Measurements from ENCODE around the gene MS4A5.
"Not testable (repeated sequence)": the region's sequence is repeated elsewhere in the genome, so short reads cannot be mapped to it uniquely, and the experiment has no call there.

Gene MS4A5, protein sequence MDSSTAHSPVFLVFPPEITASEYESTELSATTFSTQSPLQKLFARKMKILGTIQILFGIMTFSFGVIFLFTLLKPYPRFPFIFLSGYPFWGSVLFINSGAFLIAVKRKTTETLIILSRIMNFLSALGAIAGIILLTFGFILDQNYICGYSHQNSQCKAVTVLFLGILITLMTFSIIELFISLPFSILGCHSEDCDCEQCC

DNA sequence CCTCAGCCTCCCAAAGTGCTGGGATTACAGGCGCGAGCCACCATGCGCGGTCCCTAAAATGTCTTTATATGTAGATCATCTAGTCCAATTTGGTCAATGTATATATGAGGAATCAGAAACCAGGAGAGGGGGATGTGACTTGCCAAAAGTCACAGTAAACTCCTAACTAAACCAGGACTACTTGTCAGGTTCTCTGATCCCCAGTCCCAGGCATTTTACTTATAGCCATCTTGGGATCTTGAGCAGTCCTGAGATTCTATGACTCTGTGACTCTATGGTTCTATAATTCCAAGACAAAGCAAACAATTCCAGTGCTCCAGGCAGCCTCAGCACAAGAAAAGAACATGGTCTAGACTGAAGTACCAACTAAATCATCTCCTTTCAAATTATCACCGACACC, at the start of gene MS4A5:
TSS of gene MS4A5 (plus strand) at position 301 of the 400 bp plus-strand sequence. CDS start 103 bp downstream, outside the sequence.
- DNase-seq, result no peak

DNA sequence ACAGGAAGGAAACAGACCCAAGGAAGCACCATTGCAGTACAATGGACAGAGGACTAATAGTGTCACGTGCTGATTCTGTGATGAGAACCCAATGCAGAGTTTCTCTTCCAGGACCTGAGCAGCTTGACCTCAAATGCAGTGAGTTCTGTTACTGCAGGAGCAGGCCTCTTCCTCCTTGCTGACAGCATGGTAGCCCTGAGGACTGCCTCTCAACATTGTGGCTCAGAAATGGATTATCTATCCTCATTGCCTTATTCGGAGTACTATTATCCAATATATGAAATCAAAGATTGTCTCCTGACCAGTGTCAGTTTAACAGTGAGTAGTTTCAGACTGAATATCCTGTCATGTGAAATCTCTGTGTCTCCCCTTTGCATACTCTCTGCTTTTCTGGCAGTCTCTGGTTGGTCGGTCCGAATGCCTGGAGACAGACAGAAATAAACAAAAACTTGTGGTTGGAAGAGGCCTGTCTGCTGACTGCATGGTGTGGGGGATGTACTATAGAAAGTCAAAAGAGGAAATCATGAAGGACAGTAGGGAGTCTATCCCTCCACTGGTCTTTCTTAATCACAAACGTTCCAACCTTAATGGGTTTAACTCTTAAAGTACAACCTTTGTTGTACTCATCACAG, 40.0 kb upstream of the MS4A5 start:
- DNase-seq, result no peak

DNA sequence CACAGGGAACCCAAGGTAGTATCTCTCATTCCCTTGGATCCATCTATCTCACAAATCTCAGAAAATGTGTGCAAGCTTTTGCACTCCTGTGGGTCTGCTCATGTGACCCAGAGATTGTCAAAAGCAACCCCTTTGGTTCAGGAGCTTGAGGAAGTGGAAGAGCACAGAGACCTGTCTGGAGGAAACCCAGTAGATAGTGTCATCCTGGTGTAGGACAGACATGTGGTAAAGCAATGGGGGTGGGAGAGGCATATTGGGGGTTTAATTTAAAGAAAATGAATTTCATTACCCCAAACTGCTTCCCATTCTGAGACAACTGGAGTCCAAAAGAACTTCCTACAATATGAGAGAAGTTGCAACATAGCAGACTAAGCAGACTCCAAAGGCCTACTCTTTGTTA, 39.0 kb upstream of the MS4A5 start:
- DNase-seq, result no peak

GRCh38 chr11:60392361-60392760, 37.0 kb upstream of the MS4A5 start:
- no peak for DNase-seq

DNA sequence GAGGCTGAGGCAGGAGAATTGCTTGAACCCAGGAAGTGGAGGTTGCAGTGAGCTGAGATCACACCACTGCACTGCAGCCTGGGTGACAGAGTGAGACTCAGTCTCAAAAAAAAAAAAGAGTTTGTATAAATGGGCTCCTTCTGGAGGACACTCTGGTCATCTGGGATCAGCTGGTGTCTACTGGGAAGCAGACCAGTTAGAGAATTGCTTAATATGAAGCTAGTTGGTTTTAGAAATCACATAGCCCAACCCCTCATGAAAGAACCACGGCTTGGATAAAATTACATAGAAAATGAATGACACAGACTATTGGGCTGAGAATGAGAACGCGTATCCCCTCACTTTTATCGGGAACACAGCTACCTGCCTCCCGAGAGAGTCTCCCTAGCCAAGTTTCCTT, 36.4 kb upstream of the MS4A5 start:
- DNase-seq, result no peak

GRCh38 chr11:60394666-60395380, 34.5 kb upstream of the MS4A5 start:
- DNase-seq, result no peak

GRCh38 chr11:60396382-60396781, 33.0 kb upstream of the MS4A5 start, which contains the start of gene MS4A14:
Gene MS4A14 (plus strand): TSS chr11:60396459. CDS start chr11:60396579, 120 bp downstream.
- DNase-seq, result no peak

DNA sequence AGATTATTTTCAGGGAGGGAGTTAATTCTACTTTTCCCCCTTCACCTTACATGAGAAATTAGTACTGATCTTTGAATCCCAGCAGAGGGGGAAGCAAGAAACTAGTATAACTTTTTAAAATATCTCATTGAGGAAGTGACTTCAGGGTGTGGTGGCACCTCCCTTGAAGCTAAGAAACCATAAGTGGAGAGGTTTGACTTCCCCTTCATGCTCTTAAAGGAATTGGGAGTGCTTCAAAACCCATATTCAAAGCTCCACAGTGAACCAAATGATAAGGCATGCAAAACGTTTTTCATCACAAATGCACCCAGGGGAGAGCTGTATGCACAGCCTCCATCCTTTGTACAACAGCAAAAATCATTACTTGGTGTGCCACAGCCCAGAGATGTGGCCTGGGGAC, 32.6 kb upstream of the MS4A5 start:
- DNase-seq, result no peak

DNA sequence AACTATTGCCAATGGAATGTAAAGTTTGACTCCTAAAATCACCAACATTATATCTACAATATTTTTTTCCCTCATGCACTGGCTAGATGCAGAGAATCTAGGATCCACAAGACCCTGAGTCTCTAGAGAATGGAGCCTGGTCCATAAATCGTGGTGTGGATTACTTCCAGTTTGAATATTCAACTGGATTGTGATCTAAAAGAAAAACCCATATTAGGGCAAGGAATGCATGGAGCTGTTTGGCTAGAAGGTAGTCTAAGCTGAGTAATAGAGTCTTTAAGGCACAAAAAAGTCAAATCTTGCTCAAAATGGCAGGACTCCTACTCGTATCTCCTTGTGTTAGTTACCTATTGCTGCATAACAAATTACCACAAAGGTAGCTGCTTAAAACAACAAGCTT, 9.4 kb upstream of the MS4A5 start:
- no peak for DNase-seq

DNA sequence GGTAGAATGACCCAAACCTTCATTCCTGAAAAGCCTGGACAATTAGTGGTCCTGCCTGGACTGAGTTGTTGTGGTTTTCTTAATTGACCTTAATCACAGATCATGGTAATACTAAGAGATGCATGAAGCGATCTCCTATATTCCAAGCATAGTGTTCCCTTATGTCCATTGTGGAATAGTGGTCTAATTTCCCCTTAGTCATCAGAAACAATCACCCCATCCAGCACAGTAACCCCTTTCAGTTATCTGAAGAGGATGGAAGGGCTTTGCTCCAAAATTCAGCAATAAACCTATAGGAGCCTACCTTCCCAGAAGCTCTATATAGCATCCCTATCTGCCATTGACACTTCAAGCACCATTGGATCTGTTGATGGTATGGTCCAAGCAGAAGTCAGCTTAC, 6.8 kb upstream of the MS4A5 start:
- no peak for DNase-seq

GRCh38 chr11:60428517-60428916, 855 bp upstream of the MS4A5 start:
- DNase-seq, result no peak

GRCh38 chr11:60431251-60431650, 1.9 kb downstream of the MS4A5 start:
- DNase-seq, result no peak

GRCh38 chr11:60433401-60433800, 4.0 kb downstream of the MS4A5 start:
- DNase-seq, result no peak

DNA sequence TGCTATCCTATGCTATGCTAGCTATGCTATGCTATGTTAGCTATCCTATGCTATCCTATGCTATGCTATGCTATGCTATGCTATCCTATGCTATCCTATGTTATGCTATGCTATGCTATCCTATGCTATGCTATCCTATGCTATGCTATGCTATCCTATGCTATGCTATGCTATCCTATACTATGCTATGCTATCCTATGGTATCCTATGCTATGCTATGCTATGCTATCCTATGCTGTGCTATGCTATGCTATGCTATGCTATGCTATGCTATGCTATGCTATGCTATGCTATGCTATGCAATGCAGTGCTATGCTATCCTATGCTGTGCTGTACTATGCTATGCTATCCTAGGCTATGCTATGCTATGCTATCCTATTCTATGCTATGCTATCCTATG, 17.7 kb downstream of the MS4A5 start:
- DNase-seq, result no peak

DNA sequence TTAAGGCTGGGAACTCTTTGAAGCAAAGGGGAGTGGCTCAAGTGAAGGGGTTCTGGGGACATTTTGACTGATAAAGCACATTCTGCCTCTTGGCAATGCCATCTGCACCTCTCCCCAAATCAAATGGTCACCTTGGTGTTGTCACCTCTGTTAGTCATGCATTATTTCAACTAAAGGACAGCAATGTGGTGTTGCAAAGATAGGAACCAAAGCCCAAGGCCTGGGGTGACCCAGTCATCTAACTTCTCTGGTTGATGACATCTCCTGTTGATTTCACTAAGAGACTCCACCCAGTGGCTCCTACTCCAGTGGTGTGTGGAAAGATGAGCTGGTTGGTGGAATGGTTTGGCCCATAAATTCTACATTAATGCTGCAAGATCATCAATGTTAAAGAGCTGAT, 18.5 kb downstream of the MS4A5 start:
- DNase-seq, result no peak

DNA sequence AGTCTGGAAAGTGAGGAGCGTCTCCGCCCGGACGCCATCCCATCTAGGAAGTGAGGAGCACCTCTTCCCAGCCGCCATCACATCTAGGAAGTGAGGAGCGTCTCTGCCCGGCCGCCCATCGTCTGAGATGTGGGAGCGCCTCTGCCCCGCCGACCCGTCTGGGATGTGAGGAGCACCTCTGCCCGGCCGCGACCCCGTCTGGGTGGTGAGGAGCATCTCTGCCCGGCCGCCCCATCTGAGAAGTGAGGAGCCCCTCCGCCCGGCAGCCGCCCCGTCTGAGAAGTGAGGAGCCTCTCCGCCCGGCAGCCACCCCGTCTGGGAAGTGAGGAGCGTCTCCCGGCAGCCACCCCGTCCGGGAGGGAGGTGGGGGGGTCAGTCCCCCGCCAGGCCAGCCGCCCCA, 21.8 kb downstream of the MS4A5 start:
- DNase-seq, result not testable (repeated sequence)

- DNase-seq, result no peak
Measured at GRCh38 chr11:60454212-60454611, 24.8 kb downstream of the MS4A5 start.

DNA sequence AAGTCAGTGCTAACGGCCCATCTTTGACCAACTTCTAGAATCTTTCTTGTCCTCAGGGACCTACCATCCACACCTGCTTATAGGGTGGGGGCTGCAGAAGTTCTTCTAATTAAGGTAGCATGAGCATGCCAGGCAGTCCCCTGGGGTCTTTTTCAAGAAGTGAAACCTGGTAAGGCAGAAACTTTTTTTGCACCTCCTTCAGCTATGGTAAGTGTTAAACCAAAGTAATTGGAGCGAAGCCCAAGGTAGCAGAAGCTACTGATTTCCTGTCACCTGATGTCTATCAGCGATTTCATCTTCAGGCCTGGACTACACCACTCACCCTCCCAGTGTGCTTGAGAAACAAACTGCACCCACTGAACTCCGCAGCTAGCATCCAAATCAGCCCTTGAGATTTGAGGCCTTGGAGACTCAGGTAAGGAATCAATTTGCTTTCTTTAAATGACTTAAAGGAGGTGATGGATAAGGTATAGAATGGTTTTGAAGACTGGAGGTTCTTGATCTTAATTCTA, 26.2 kb downstream of the MS4A5 start, which contains the start of gene MS4A1:
TSS of gene MS4A1 (plus strand) at position 317 of the 512 bp plus-strand sequence. CDS start 6,528 bp downstream, outside the sequence.
- no peak for DNase-seq

DNA sequence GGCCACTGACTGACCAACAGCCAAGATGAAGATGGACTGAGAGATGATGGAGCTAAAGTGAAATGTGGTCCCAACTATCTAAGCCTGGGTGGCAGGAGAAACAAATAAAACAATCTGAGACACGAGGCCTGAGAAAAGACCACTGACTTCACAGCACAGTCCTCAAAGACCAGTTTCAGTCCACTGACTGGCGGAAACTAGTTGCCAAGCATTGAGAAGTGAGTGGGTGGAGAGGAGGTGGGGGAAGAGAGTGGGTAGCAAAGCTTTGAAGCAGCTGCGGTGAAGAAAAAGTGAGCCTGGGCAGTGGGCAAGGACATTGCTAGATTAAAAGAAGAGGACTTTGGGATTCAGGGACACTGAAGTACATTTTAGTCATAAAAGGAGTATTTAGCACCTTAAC, 28.2 kb downstream of the MS4A5 start:
- no peak for DNase-seq

DNA sequence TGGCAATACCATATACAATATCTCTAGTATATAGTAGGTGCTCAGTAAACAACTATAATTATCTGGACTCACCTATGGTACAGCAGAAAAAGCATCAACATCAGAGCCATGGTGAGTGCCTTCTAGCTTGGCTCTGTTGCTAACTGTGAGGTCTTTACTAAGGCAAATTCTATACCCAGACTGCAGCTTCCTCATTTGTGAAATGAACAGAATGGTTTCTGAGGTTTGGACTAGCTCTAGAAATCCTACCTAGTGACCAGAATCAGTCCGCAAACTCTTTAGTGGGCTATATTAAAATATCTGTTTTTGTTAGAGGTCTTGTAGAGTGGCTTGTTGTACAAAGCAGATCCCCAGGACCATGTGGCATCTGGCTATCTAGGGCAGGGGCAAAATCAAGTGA, 30.0 kb downstream of the MS4A5 start:
- no peak for DNase-seq

- no peak for DNase-seq
Measured at GRCh38 chr11:60468829-60469228, 39.5 kb downstream of the MS4A5 start.

GRCh38 chr11:60469723-60470122, 40.4 kb downstream of the MS4A5 start:
- DNase-seq, result no peak

GRCh38 chr11:60477035-60477445, 47.7 kb downstream of the MS4A5 start:
- no peak for DNase-seq

DNA sequence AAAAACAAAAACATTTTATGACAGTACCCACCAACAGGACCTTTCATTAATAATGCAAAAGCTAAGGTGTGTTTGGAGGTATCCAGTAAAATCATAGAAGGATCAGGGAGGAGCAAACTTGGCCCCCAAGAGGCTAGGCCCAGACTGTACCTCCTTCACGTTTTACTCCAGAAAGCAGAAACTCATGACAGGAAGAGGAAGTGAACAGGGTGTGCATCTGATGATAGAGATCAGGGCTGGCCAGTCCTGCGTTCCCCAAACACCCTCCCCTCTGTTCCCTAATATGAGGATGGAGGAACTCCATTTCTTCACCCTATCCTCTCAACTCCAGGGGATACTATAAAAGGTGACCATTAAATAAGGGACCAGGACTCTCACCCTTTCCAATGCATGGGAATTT, 53.0 kb downstream of the MS4A5 start:
- no peak for DNase-seq
